Gastroesophageal sphincter (tissue), 4 donors: ENCODE measurements around the gene C18orf32. TPM values are rescaled to one million over a fixed set of nuclear protein-coding genes. Genes with fewer than 3 reads are reported as not detected.

ENCODE experiments used
- ATAC-seq: fragments of 150-250 bp; one replicate; pipeline ENCODE4 v1.9.1; 2016; ENCODE audit warnings: mild to moderate bottlenecking, moderate library complexity
- H3K27ac ChIP-seq, 4 donors: fragments of 200-600 bp; sonication (generic) in 3 of 4; 1 replicate in 3 of 4; 2 replicates in 1 of 4; pipeline ENCODE4 v1.5.1; 2016 to 2019
- H3K27me3 ChIP-seq: fragments of 200-600 bp; sonication (generic); one replicate; pipeline ENCODE4 v1.5.1; 2019
- H3K36me3 ChIP-seq, 2 donors: fragments of 200-600 bp; sonication (generic); one replicate each; pipeline ENCODE4 v1.5.1; 2019; ENCODE audit warnings: control low read depth in 1 of 2
- H3K4me1 ChIP-seq, 3 donors: fragments of 200-600 bp; sonication (generic); 1 replicate in 2 of 3; 2 replicates in 1 of 3; pipeline ENCODE4 v1.5.1; 2016 to 2019; ENCODE audit warnings: control low read depth in 2 of 3
- H3K4me3 ChIP-seq, 2 donors: fragments of 200-600 bp; sonication (generic); one replicate each; pipeline ENCODE4 v1.5.1; 2019; ENCODE audit warnings: mild to moderate bottlenecking in 1 of 2, moderate library complexity in 1 of 2
- H3K9me3 ChIP-seq, 3 donors: fragments of 200-600 bp; sonication (generic); one replicate each; pipeline ENCODE4 v1.5.1; 2017 to 2019; ENCODE audit warnings: control low read depth in 2 of 3
- EP300 ChIP-seq: sonication (generic); formaldehyde crosslinking; IDR thresholded peaks from one replicate; pipeline ENCODE4 v1.6.1; 2017; ENCODE audit warnings: antibody characterized with exemption, mild to moderate bottlenecking
- POLR2A ChIP-seq, 2 donors: fragments of 450-650 bp; IDR thresholded peaks; one replicate each; pipeline ENCODE4 v1.6.1; 2017; ENCODE audit warnings: antibody characterized with exemption in 2 of 2, mild to moderate bottlenecking in 2 of 2, moderate library complexity in 1 of 2
- POLR2AphosphoS5 ChIP-seq: sonication (generic); formaldehyde crosslinking; IDR thresholded peaks from one replicate; pipeline ENCODE4 v1.6.1; 2017; ENCODE audit warnings: antibody characterized with exemption
- WGBS, 2 donors: methylation state at CpG; one replicate each; pipeline ENCODE4 v1.1.5; 2018; ENCODE audit warnings: low coverage in 1 of 2; 5-methylcytosine and 5-hydroxymethylcytosine counted together
- total RNA-seq, 4 donors: library from RNA; depleted of rRNA; stranded (reverse); fragments of >200 nt; gene quantifications; one replicate each; pipeline ENCODE4 v1.1.0, GENCODE V29; 2016
- TF ChIP-seq, protein P1 (sequence below), 4 experiments: fragments of 200-600 bp in 2 of 4; fragments of 450-650 bp in 2 of 4; sonication (generic) in 1 of 4; IDR thresholded peaks; one replicate each; pipeline ENCODE4 v1.5.1; 2017 to 2019; ENCODE audit warnings: antibody characterized with exemption in 4 of 4, mild to moderate bottlenecking in 2 of 4, moderate library complexity in 2 of 4

Gene C18orf32
- total RNA-seq, 4 donors from 2014 or later: 38.9 to 64.0 (median 48.2) TPM

DNA sequence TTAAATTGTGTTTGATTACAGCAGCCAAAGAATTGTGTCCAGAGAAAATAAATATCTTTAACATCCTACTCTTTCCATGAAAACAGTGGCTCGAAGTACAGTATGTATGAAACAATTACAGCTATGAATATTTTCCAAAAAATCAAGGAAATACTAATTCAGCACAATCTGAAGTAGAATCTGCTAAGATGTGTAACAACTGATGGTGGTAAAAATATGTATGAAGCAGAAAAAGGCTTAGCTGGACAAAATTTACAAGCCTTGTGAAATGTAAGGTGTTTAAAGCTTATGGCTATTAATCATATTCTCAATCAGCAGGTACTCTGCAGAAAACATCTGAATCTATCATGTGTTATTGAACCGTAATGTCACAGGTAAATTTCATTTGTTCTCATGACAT lies 43.2 kb downstream of the C18orf32 start:
- TF ChIP-seq, protein P1, sequence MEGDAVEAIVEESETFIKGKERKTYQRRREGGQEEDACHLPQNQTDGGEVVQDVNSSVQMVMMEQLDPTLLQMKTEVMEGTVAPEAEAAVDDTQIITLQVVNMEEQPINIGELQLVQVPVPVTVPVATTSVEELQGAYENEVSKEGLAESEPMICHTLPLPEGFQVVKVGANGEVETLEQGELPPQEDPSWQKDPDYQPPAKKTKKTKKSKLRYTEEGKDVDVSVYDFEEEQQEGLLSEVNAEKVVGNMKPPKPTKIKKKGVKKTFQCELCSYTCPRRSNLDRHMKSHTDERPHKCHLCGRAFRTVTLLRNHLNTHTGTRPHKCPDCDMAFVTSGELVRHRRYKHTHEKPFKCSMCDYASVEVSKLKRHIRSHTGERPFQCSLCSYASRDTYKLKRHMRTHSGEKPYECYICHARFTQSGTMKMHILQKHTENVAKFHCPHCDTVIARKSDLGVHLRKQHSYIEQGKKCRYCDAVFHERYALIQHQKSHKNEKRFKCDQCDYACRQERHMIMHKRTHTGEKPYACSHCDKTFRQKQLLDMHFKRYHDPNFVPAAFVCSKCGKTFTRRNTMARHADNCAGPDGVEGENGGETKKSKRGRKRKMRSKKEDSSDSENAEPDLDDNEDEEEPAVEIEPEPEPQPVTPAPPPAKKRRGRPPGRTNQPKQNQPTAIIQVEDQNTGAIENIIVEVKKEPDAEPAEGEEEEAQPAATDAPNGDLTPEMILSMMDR (IDR thresholded peaks at IDR 0.05): no peak
- no peak for TF ChIP-seq POLR2AphosphoS5
- TF ChIP-seq EP300: no peak
- TF ChIP-seq POLR2A (IDR thresholded peaks at IDR 0.05): no peak
- Histone ChIP-seq H3K9me3 (peaks cover 0 to 24% (median 0%) of the 10 kb centered on the region in 3 donors), H3K4me1 (peaks cover 0 to 9% (median 0%) of the 10 kb centered on the region in 3 donors), H3K4me3 (no peak overlapping the region), H3K36me3 (peaks cover 0 to 17% of the 10 kb centered on the region in 2 donors), H3K27me3 (no peaks in the 10 kb centered on the region), H3K27ac (no peak overlapping the region)
- ATAC-seq: no peak
- 81 to 85% methylated on average over 2 of the region's 2 CpGs for WGBS, 2 donors

DNA sequence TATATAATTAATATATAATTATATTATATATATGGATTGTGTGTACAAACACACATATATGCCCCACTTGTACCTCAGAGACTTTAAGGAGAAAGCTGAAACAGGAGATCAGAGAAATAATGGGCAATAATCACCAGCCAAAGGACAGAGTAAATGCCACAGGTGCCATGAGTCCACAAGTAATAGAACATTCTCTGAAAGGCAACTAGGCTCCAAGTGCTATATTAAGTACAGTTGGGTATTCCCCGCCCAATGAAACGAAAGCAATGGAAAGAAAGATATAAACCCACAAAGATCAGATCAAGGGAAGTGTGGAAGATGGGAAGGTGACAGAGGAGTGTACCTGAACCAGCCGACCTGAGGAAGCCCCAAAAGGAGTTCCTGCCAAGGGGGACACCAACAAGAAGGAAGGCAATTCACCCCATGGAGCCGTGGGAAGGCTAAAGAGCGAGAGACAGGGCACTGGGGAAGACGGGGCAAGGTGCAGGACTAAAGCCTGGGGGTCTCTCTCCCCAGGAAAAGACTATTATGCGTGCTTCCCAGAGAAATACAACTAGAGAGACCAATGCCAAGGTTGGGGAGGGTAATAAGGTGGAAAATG lies 45.6 kb downstream of the C18orf32 start:
- Histone ChIP-seq H3K36me3 (no peaks in the 10 kb centered on the region), H3K9me3 (peaks cover 0 to 8% (median 0%) of the 10 kb centered on the region in 3 donors), H3K4me1 (peaks cover 0 to 27% (median 3%) of the 10 kb centered on the region in 3 donors), H3K27ac (no peak overlapping the region), H3K4me3 (no peak overlapping the region), H3K27me3 (no peaks in the 10 kb centered on the region)
- ATAC-seq: no peak
- no peak for TF ChIP-seq EP300
- TF ChIP-seq POLR2A (IDR thresholded peaks at IDR 0.05): no peak
- TF ChIP-seq POLR2AphosphoS5: no peak
- TF ChIP-seq, protein P1 (IDR thresholded peaks at IDR 0.05): no peak
- 92 to 100% methylated on average over 3 to 7 of the region's 7 CpGs for WGBS, 2 donors

DNA sequence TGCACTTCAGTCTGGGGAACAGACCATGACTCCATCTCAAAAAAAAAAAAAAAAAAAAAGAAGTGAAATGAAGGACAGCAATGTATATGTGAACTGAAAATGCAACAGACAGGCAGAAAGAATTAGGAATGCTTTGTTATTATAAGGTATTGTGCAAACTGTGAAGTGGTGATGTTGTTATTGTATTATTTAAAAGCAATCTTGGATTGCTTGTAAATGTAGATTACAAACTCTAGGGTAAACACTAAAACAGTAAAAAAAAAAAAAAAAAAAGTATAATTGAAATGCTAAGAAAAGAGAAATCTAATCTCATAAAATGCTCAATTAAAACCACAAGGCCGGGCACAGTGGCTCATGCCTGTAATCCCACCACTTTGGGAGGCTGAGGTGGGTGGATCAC lies 51.9 kb downstream of the C18orf32 start:
- TF ChIP-seq, protein P1 (IDR thresholded peaks at IDR 0.05): no peak
- no peak for TF ChIP-seq POLR2A (IDR thresholded peaks at IDR 0.05)
- TF ChIP-seq POLR2AphosphoS5: no peak
- no peak for TF ChIP-seq EP300
- 75 to 90% methylated on average over 1 of the region's 1 CpG for WGBS, 2 donors

DNA sequence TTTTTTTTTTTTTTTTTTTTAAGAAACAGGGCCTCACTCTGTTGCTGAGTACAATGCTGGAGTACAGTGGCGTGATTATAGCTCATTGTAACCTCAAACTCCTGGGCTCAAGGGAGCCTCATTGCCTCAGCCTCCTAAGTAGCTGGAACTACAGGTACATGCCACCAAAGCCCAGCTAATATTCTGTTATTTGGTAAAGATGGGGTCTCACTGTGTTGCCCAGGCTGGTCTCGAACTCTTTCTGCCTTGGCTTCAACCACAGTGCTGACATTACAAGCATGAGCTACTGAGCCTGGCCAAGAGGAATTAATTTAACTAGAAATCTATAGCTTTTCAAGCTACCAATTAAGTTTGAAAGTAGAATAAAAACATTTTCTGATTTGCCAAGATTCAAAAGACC lies 54.4 kb downstream of the C18orf32 start:
- H3K4me3 ChIP-seq: no peak overlapping the region
- H3K27me3 ChIP-seq: no peaks in the 10 kb centered on the region
- H3K27ac ChIP-seq: no peak overlapping the region
- peaks cover 0 to 25% of the 10 kb centered on the region in 2 donors for H3K36me3 ChIP-seq
- H3K9me3 ChIP-seq: no peaks in the 10 kb centered on the region
- WGBS, 2 donors: 80 to 100% methylated on average over 1 to 2 of the region's 2 CpGs
- H3K4me1 ChIP-seq: peaks cover 0 to 5% (median 0%) of the 10 kb centered on the region in 3 donors
- no peak for ATAC-seq
- TF ChIP-seq EP300 (no peak), POLR2AphosphoS5 (no peak), POLR2A (IDR thresholded peaks at IDR 0.05) (no peak)
- TF ChIP-seq, protein P1 (IDR thresholded peaks at IDR 0.05): no peak

More for the DNA sequence above, 51.9 kb downstream of the C18orf32 start:
- Histone ChIP-seq H3K4me1 (peaks cover 0 to 27% (median 3%) of the 10 kb centered on the region in 3 donors), H3K36me3 (no peaks in the 10 kb centered on the region), H3K27me3 (no peaks in the 10 kb centered on the region), H3K4me3 (no peak overlapping the region), H3K9me3 (no peaks in the 10 kb centered on the region), H3K27ac (no peak overlapping the region)
- no peak for ATAC-seq
